ENCODE measurements around the gene DNAH2. TPM values are rescaled to one million over a fixed set of nuclear protein-coding genes. Genes with fewer than 3 reads are reported as not detected.
A peak's percentile ranks its signal among the peaks of the same experiment; 100 is the strongest.

Gene DNAH2
- total and polyA plus RNA-seq, 2 experiments from 2014 or later, result 0.38 TPM; not detected in 1

GRCh38 chr17:7677388-7678067, 40.0 kb upstream of the DNAH2 start:
- Mint-ChIP-seq H3K4me3 (peak overlapping the region; percentile 55), H3K27me3 (ENCODE audit: insufficient read depth, low read depth, poor library complexity) (peaks cover 19% of the 10 kb centered on the region)

More at GRCh38 chr17:7677388-7678067, 40.0 kb upstream of the DNAH2 start:
- no peak for TF ChIP-seq ETS1 (IDR thresholded peaks at IDR 0.05)
- peak; percentile 19; the same call in 1 of the 2 replicates for TF ChIP-seq POLR2AphosphoS5 (IDR thresholded peaks at IDR 0.05; ENCODE audit: low read depth)
- peak; percentile 55; the same call in 1 of the 2 replicates for TF ChIP-seq NANOG (IDR thresholded peaks at IDR 0.05; ENCODE audit: borderline replicate concordance)
- TF ChIP-seq JUNB (IDR thresholded peaks at IDR 0.05; ENCODE audit: unreplicated experiment), result no peak
- TF ChIP-seq STAT1 (IDR thresholded peaks at IDR 0.05; ENCODE audit: unreplicated experiment), result no peak
- TF ChIP-seq REST (IDR thresholded peaks at IDR 0.05; ENCODE audit: unreplicated experiment), result no peak
- H3K4me3 ChIP-seq, result peak overlapping the region; percentile 9
- H3K4me2 ChIP-seq, result peak overlapping the region; percentile 12
- H2AFZ ChIP-seq, result no peak overlapping the region
- H4K20me1 ChIP-seq (replicated peaks; ENCODE audit: insufficient read depth), result peaks cover 7% of the 10 kb centered on the region
- peaks cover 37% of the 10 kb centered on the region for H3F3A ChIP-seq (replicated peaks; ENCODE audit: low read depth)
- Mint-ChIP-seq H3K27ac (peak overlapping the region; percentile 45), H3K36me3 (ENCODE audit: low read depth) (peaks cover 45% of the 10 kb centered on the region), H3K4me1 (peaks cover 49% of the 10 kb centered on the region), H3K9me3 (peaks cover 9% of the 10 kb centered on the region)
- H3K27me3 ChIP-seq (ENCODE audit: insufficient read depth), result no peaks in the 10 kb centered on the region
- DNase-seq (ENCODE audit: low spot score) (peak; percentile 89), ATAC-seq (peak; percentile 85)
- peaks cover 41% of the 10 kb centered on the region for H3K4me1 ChIP-seq (ENCODE audit: insufficient read depth)
- peaks cover 29% of the 10 kb centered on the region for H3K36me3 ChIP-seq (ENCODE audit: insufficient read depth)
- H3K27ac ChIP-seq (ENCODE audit: low read depth), result peak overlapping the region; percentile 60
- peaks cover 53% of the 10 kb centered on the region for H3K79me2 ChIP-seq (replicated peaks; ENCODE audit: insufficient read depth)
- no peaks in the 10 kb centered on the region for H3K9me2 ChIP-seq (ENCODE audit: insufficient read depth)

Data from GM23338 (cell line).